ENCODE measurements around the gene RBSN. TPM values are rescaled to one million over a fixed set of nuclear protein-coding genes. Genes with fewer than 3 reads are reported as not detected.
"Not testable (repeated sequence)": the region's sequence is repeated elsewhere in the genome, so short reads cannot be mapped to it uniquely, and the experiment has no call there.

RBSN gene
- total RNA-seq (2012; rRNA removed) = 14.4 and 15.3 TPM in 2 replicates

- H3K4me3 ChIP-seq (ENCODE audit: low read length) = peak within 1 kb of the TSS; percentile 87
- H3K36me3 ChIP-seq (ENCODE audit: insufficient read depth, low read length) = peaks cover 23% of the 10 kb centered on the region
- peaks cover 31% of the 10 kb centered on the region for H3K4me1 ChIP-seq (ENCODE audit: control insufficient read depth, insufficient read depth, low read length)
- peak within 1 kb of the TSS; percentile 90 for H3K9ac ChIP-seq (ENCODE audit: low read depth, low read length)
- H3K9me3 ChIP-seq (replicated peaks; ENCODE audit: low read length) = no peaks in the 10 kb centered on the region
- no peaks in the 10 kb centered on the region for H3K27me3 ChIP-seq (ENCODE audit: control insufficient read depth, insufficient read depth, low read length)
- H3K4me2 ChIP-seq (ENCODE audit: low read length) = peak within 1 kb of the TSS; percentile 95
Measured at GRCh38 chr3:15098503-15099363, at the start of gene RBSN. Gene RBSN (minus strand): TSS chr3:15099148. CDS start chr3:15096120, 3,028 bp downstream.

GRCh38 chr3:15148614-15149013 is 49.7 kb upstream of the RBSN start:
- H3K9ac ChIP-seq (ENCODE audit: low read depth, low read length) = no peak overlapping the region
- no peak overlapping the region for H3K4me3 ChIP-seq (ENCODE audit: low read length)
- peaks cover 49% of the 10 kb centered on the region for H3K27me3 ChIP-seq (ENCODE audit: control insufficient read depth, insufficient read depth, low read length)
- H3K4me2 ChIP-seq (ENCODE audit: low read length) = no peak overlapping the region
- H3K9me3 ChIP-seq (replicated peaks; ENCODE audit: low read length) = no peaks in the 10 kb centered on the region
- H3K36me3 ChIP-seq (ENCODE audit: insufficient read depth, low read length) = no peaks in the 10 kb centered on the region
- H3K4me1 ChIP-seq (ENCODE audit: control insufficient read depth, insufficient read depth, low read length) = no peaks in the 10 kb centered on the region

DNA sequence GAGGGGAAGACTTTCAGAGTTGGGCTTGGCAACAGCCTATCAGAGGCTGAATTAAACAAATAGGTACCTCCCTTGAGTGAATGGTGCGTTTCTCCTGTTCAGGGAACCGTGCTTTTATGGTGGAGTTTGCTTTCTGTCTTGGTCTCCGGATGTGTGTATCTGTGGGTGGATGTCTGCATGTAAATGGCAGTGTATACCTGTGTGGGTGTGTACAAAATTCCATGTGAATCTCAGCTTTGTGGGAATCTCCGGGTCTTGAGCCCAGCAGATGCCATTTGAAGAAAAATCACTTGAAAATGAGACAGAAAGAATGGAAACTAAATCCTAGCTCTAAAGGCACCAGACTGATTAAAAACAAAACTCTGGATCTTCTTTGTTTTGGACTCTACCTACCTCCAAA is 37.9 kb upstream of the RBSN start:
- H3K36me3 ChIP-seq (ENCODE audit: insufficient read depth, low read length); H3K9ac ChIP-seq (ENCODE audit: low read depth, low read length); H3K27me3 ChIP-seq (ENCODE audit: control insufficient read depth, insufficient read depth, low read length); H3K4me3 ChIP-seq (ENCODE audit: low read length); H3K9me3 ChIP-seq (replicated peaks; ENCODE audit: low read length); H3K4me2 ChIP-seq (ENCODE audit: low read length); H3K4me1 ChIP-seq (ENCODE audit: control insufficient read depth, insufficient read depth, low read length): not testable (repeated sequence)

DNA sequence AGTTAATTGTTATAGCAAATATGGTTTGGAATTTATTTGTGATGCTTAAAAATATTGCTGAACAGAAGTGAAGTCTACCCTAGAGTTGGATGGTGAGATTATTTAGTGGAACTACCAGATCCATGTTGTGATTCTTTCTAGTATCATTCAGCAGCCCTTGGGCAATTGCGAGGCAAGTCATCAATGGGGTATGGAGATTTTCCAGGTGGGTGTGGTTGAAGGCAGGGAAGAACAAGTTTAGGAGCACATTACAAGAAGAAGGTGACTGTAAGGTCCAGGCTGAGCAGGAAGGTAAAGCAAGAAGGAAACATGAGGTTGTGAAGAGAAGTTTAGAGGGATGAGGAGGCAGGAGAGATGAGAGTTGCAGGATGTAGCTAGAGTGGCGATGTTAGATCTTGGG is 36.0 kb upstream of the RBSN start:
- H3K4me1 ChIP-seq (ENCODE audit: control insufficient read depth, insufficient read depth, low read length); H3K4me3 ChIP-seq (ENCODE audit: low read length); H3K27me3 ChIP-seq (ENCODE audit: control insufficient read depth, insufficient read depth, low read length); H3K36me3 ChIP-seq (ENCODE audit: insufficient read depth, low read length); H3K9ac ChIP-seq (ENCODE audit: low read depth, low read length); H3K4me2 ChIP-seq (ENCODE audit: low read length); H3K9me3 ChIP-seq (replicated peaks; ENCODE audit: low read length): not testable (repeated sequence)

DNA sequence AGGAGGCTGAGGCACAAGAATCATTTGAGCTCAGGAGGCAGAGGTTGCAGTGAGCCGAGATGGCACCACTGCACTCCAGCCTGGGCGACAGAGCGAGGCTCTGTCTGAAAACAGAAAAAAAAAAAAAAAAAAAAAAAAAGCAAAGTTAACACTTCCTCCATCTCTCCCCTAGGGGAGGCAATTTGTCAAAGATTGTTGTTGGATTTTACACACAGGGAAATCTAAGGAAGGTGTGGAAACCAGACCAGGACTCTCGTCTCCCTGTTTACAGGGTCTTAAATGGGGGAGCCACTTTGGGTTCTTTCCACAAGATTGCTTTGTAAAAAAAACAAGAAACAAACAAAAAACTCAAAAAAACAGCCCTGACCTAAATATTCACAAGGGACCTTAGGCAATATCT is 29.5 kb upstream of the RBSN start:
- H3K9me3 ChIP-seq (replicated peaks; ENCODE audit: low read length); H3K4me1 ChIP-seq (ENCODE audit: control insufficient read depth, insufficient read depth, low read length); H3K4me3 ChIP-seq (ENCODE audit: low read length); H3K27me3 ChIP-seq (ENCODE audit: control insufficient read depth, insufficient read depth, low read length); H3K36me3 ChIP-seq (ENCODE audit: insufficient read depth, low read length); H3K4me2 ChIP-seq (ENCODE audit: low read length); H3K9ac ChIP-seq (ENCODE audit: low read depth, low read length): not testable (repeated sequence)

- H3K9me3 ChIP-seq (replicated peaks; ENCODE audit: low read length); H3K4me2 ChIP-seq (ENCODE audit: low read length); H3K27me3 ChIP-seq (ENCODE audit: control insufficient read depth, insufficient read depth, low read length): not testable (repeated sequence)
Measured at GRCh38 chr3:15126975-15127374, 28.0 kb upstream of the RBSN start.

GRCh38 chr3:15122398-15122797 is 23.4 kb upstream of the RBSN start:
- Histone ChIP-seq H3K4me3 (ENCODE audit: low read length) (no peak overlapping the region), H3K4me2 (ENCODE audit: low read length) (no peak overlapping the region), H3K27me3 (ENCODE audit: control insufficient read depth, insufficient read depth, low read length) (peaks cover 21% of the 10 kb centered on the region)

More at GRCh38 chr3:15126975-15127374, 28.0 kb upstream of the RBSN start:
- not testable (repeated sequence) for H3K4me3 ChIP-seq (ENCODE audit: low read length); H3K4me1 ChIP-seq (ENCODE audit: control insufficient read depth, insufficient read depth, low read length); H3K36me3 ChIP-seq (ENCODE audit: insufficient read depth, low read length); H3K9ac ChIP-seq (ENCODE audit: low read depth, low read length)

DNA sequence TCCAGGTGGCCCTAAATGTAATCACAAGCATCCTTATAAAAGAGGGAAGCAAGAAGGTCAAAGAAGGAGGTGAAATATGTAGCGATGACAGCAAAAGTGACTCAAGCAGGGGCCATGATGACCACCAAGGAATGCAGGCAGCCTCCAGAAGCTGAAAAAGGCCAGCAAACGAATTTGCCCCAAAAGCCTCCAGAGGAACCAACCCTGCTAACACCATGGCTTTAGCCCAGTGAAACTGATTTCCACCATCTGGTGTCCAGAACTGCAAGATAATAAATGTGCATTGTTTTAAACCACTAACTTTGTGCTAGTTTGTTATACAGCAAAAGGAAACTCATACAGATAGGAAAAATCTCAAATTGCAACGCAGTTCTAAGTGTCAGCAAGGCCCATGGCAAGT is 23.0 kb upstream of the RBSN start:
- H3K27me3 ChIP-seq (ENCODE audit: control insufficient read depth, insufficient read depth, low read length) = peaks cover 21% of the 10 kb centered on the region
- H3K9me3 ChIP-seq (replicated peaks; ENCODE audit: low read length) = no peaks in the 10 kb centered on the region
- H3K4me1 ChIP-seq (ENCODE audit: control insufficient read depth, insufficient read depth, low read length) = no peaks in the 10 kb centered on the region
- no peak overlapping the region for H3K9ac ChIP-seq (ENCODE audit: low read depth, low read length)
- no peak overlapping the region for H3K4me2 ChIP-seq (ENCODE audit: low read length)
- no peaks in the 10 kb centered on the region for H3K36me3 ChIP-seq (ENCODE audit: insufficient read depth, low read length)
- no peak overlapping the region for H3K4me3 ChIP-seq (ENCODE audit: low read length)

More at GRCh38 chr3:15122398-15122797, 23.4 kb upstream of the RBSN start:
- H3K9me3 ChIP-seq (replicated peaks; ENCODE audit: low read length) = no peaks in the 10 kb centered on the region
- no peaks in the 10 kb centered on the region for H3K4me1 ChIP-seq (ENCODE audit: control insufficient read depth, insufficient read depth, low read length)
- H3K9ac ChIP-seq (ENCODE audit: low read depth, low read length) = no peak overlapping the region
- no peaks in the 10 kb centered on the region for H3K36me3 ChIP-seq (ENCODE audit: insufficient read depth, low read length)

- Histone ChIP-seq H3K36me3 (ENCODE audit: insufficient read depth, low read length) (no peaks in the 10 kb centered on the region), H3K4me2 (ENCODE audit: low read length) (no peak overlapping the region), H3K4me3 (ENCODE audit: low read length) (no peak overlapping the region), H3K9me3 (replicated peaks; ENCODE audit: low read length) (no peaks in the 10 kb centered on the region), H3K9ac (ENCODE audit: low read depth, low read length) (no peak overlapping the region), H3K4me1 (ENCODE audit: control insufficient read depth, insufficient read depth, low read length) (no peaks in the 10 kb centered on the region), H3K27me3 (ENCODE audit: control insufficient read depth, insufficient read depth, low read length) (peaks cover 21% of the 10 kb centered on the region)
Measured at GRCh38 chr3:15120986-15121385, 22.0 kb upstream of the RBSN start.

GRCh38 chr3:15117011-15117410 is 18.1 kb upstream of the RBSN start:
- H3K27me3 ChIP-seq (ENCODE audit: control insufficient read depth, insufficient read depth, low read length) = peaks cover 41% of the 10 kb centered on the region
- no peak overlapping the region for H3K4me2 ChIP-seq (ENCODE audit: low read length)
- H3K9ac ChIP-seq (ENCODE audit: low read depth, low read length) = no peak overlapping the region
- H3K9me3 ChIP-seq (replicated peaks; ENCODE audit: low read length) = no peaks in the 10 kb centered on the region
- H3K36me3 ChIP-seq (ENCODE audit: insufficient read depth, low read length) = no peaks in the 10 kb centered on the region
- H3K4me1 ChIP-seq (ENCODE audit: control insufficient read depth, insufficient read depth, low read length) = no peaks in the 10 kb centered on the region
- H3K4me3 ChIP-seq (ENCODE audit: low read length) = no peak overlapping the region

GRCh38 chr3:15116032-15116669 is 17.2 kb upstream of the RBSN start:
- Histone ChIP-seq H3K4me1 (ENCODE audit: control insufficient read depth, insufficient read depth, low read length) (no peaks in the 10 kb centered on the region), H3K36me3 (ENCODE audit: insufficient read depth, low read length) (no peaks in the 10 kb centered on the region), H3K9ac (ENCODE audit: low read depth, low read length) (no peak overlapping the region), H3K9me3 (replicated peaks; ENCODE audit: low read length) (no peaks in the 10 kb centered on the region), H3K4me3 (ENCODE audit: low read length) (no peak overlapping the region), H3K27me3 (ENCODE audit: control insufficient read depth, insufficient read depth, low read length) (peaks cover 39% of the 10 kb centered on the region), H3K4me2 (ENCODE audit: low read length) (no peak overlapping the region)

Measured in skeletal muscle satellite cell (primary cell).